MV-4-11 (cell line): ENCODE data around the gene AP5M1.
"Not testable (repeated sequence)": the region's sequence is repeated elsewhere in the genome, so short reads cannot be mapped to it uniquely, and the experiment has no call there.

Source experiments
- DNase-seq: peaks from one replicate; lab custom pipeline; 2025; lab: John Stamatoyannopoulos, UW

Gene AP5M1

DNA sequence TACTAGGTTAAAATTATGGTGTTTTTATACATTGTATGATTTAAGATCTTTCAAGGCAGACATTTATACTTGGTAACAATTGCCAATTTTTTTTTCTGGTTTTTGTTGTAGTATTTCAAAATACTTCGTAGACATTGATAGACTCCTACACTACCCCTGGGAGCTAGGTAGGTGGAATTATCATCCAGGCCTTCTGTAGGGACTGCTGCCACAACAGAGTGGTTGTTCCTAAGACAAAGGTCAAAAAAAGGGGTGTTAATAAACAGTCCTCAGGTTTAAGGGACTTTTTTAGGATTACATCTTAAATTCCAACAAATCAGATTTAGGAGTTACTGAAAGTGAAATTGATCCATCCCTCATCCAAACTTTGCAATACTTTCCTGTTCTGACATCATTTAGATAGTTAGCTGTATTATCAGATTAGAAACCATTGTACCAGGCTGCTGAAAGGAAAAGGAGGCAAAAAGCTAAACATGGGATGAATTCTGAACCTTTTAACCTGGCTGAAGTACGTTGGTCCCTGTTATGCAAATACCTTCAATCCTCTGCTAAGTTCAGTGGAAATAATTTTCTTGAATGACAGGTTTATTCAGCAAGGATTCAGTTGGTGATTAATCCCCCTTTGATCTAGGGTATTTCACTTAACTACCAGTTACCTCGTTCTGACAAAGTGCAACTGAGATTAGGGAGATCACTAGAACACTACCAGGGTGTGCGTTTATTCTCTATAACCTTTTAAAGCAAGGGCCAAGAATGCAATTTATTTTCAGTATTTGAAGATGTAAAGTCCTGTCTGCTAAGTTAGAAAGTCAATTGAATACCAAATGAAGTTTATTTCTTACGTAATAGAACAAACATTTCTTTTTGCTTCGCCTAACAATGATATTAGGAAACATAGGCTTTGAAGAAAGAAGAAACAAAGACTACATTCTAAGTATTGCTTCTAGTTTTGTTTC lies 23.2 kb downstream of the AP5M1 start:
- DNase-seq: no peak

DNA sequence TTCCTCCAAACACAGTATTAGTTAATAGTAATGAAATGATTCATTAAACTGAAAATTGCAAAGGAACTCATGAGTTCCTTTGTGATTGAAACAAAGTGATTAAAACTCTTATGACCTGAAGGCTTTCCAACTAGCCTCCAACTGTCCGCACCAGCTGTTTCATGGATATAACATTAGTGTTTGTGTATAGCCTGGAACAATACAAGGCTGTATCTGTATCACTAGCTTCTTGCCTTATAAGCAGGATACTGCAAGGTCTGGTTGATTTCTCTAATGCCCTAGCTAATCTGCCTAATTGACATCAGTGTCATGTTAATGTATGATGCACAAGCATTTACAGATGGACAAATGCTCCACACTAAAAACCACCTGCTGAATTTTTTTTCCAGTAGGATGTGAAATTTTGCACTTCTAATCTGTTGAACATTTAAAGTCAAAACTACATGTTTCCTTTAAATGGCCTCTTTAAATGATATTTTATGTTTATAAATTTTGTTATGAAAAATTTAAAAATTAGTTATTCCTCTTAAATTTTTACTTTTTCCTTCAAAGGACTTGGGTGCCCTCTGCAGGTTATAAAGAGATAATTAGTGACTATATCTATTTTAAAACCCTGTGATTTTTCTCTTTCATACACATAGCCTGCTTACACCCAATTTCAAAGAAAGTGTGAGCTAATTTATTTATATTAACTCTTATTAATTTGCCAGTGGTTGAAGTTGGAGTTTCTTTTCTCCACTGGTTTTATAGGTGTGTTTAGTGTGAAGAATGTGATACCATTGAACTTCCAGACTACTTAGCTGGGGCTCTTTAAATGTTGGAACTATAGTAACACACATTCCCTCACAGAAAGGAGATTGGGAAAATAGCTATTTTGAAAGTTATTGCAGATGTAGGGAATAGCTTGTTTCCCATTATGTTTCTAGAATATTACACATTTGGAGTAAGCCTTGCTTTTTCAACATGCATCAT lies 25.4 kb downstream of the AP5M1 start:
- DNase-seq: no peak

DNA sequence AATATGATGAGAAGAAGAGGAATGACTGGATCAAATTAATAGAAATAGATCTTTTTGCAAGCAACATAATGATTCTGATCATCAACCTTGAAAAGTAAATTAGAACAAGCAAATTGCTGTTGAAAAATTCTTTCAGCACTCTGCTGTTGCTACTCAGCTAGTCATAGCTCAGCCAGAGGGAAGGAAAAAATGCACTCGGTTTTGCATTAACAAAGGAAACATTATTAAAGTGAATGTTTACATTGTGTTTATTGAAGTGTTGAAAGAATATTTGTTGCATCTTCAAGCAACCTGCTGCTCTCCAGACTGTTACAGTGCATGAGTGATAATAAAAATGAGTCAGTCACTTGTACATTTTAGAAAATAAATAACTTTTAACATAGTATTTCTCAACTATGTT lies 26.5 kb downstream of the AP5M1 start:
- DNase-seq: no peak

GRCh38 chr14:57297852-57298251 lies 29.1 kb downstream of the AP5M1 start:
- DNase-seq: no peak

DNA sequence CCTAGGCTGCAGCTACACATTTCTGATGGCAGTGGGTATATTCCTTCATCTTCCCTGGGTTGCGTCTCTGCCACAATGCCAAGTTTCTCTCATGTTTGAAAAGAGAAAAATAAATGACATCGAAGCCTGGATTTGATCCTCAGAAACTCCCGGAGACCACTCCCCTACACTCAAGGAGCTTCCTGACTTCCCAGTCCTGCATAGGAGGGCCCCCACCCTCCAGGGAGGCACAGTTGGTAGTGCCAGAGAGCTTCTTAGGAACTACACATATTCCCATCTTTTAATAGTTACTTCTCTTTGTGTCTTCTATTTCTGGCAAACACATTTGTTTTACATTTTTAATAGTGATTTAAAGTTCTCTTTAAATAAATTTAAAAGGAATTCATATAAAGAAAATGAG lies 30.7 kb downstream of the AP5M1 start:
- no peak for DNase-seq

DNA sequence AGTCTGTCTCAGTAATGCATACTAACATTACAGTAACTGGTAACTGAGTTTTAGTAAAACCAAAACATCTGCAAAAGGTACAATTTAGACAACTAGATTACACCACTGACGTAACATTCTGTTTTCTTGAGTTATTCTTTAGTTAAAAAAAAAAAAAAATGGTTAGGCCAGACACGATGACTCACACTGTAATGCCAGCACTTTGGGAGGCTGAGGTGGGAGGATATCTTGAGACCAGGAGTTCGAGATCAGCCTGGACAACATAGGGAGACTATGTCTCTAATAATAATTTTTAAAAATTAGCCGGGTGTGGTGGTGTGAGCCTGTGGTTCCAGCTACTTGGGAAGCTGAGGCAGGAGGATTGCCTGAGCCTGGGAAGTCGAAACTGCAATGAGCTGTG lies 34.1 kb downstream of the AP5M1 start:
- no peak for DNase-seq

GRCh38 chr14:57314396-57315089 lies 45.8 kb downstream of the AP5M1 start:
- DNase-seq: no peak

- DNase-seq: peak; percentile 26
Observed at GRCh38 chr14:57317248-57317833, 48.6 kb downstream of the AP5M1 start.

GRCh38 chr14:57319636-57320192 lies 50.9 kb downstream of the AP5M1 start:
- DNase-seq: no peak

- DNase-seq: peak; percentile 56
Observed at GRCh38 chr14:57323721-57324120, 55.0 kb downstream of the AP5M1 start.

GRCh38 chr14:57326253-57326652 lies 57.5 kb downstream of the AP5M1 start:
- no peak for DNase-seq

DNA sequence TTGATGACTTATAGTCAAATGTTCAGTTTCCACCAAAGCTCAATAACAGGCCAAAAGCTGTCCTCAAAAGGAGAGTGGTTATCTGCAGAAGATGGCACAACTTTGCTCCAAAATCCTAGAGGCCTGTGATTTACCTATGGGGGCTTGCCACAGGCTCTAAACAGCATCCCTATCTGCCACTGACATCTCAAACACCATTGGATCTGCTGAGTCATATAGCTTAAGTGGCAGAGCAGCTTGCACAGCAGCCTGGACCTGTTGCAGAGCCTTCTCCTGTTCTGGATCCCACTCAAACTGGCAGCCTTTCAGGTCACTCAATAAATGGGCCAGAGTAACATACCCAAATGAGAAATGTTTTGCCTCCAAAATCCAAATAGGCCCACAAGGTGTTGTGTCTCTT lies 61.1 kb downstream of the AP5M1 start:
- no peak for DNase-seq

- not testable (repeated sequence) for DNase-seq
Observed at GRCh38 chr14:57332475-57332874, 63.7 kb downstream of the AP5M1 start.

DNA sequence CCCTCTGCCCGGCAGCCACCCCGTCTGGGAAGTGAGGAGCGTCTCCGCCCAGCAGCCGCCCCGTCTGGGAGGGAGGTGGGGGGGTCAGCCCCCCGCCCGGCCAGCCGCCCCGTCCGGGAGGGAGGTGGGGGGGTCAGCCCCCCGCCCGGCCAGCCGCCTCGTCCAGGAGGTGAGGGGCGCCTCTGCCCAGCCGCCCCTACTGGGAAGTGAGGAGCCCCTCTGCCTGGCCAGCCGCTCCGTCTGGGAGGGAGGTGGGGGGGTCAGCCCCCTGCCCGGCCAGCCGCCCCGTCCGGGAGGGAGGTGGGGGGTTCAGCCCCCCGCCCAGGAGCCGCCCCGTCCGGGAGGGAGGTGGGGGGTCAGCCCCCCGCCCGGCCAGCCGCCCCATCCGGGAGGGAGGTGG lies 65.0 kb downstream of the AP5M1 start:
- not testable (repeated sequence) for DNase-seq

- not testable (repeated sequence) for DNase-seq
Observed at GRCh38 chr14:57343545-57344297, 75.0 kb downstream of the AP5M1 start.

- no peak for DNase-seq
Observed at GRCh38 chr14:57345106-57345505, 76.3 kb downstream of the AP5M1 start.

DNA sequence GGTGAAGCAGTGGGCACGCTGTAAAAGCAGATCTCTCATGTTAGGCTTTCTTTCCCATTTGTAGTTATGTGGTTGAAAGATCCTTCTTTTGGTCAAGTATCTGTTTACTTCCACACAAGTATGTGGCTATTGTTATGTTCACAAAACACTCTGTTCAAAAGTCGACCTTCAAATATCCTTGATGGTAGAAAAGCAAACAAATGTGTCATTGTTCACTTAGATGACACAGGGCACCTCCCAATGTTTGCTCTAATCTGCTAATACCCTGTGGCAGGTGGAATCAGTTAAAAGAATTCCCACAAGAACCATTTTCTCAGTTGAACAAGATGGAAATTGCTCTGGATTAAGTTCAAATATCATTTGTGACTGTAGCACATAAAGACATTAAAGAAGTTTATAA lies 78.0 kb downstream of the AP5M1 start:
- DNase-seq: no peak
